ENCODE results near the gene NPIPA1.
"Not testable (repeated sequence)": the region's sequence is repeated elsewhere in the genome, so short reads cannot be mapped to it uniquely, and the experiment has no call there.

The NPIPA1 gene

DNA sequence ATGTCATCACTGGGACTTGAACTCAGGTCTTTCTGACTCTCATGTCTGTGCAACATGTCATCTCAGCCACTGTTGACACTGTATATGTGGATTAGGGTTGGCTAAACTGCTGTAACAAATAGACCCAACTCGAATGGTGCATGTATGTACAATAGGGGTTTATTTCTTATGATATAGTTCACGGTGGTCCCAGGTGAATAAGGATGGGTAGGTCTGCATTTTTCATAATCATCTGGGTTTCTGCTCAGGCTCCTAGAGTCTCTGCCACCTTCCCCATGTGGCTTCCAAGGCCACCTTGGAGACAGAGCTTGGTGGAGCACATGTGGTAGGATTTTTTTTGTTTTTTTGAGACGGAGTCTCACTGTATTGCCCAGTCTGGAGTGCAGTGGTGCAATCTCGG, 27.5 kb upstream of the NPIPA1 start:
- H3K79me2 ChIP-seq (ENCODE audit: insufficient read depth, low read length); H2AFZ ChIP-seq (ENCODE audit: low read length); H3K9ac ChIP-seq (ENCODE audit: low read depth, low read length, poor library complexity, severe bottlenecking); H3K4me1 ChIP-seq (ENCODE audit: insufficient read depth, low read length, poor library complexity, severe bottlenecking); H3F3A ChIP-seq (ENCODE audit: low read depth); H3K36me3 ChIP-seq (ENCODE audit: insufficient read depth, low read length); H4K20me1 ChIP-seq (ENCODE audit: insufficient read depth, low read length, poor library complexity, severe bottlenecking); H3K4me3 ChIP-seq (ENCODE audit: low read length, poor library complexity, severe bottlenecking); H3K27me3 ChIP-seq (ENCODE audit: insufficient read depth, low read length, poor library complexity, severe bottlenecking); H3K9me3 ChIP-seq (ENCODE audit: insufficient read depth, low read depth, low read length); H3K4me2 ChIP-seq (ENCODE audit: low read depth, low read length, poor library complexity, severe bottlenecking); H3K9me2 ChIP-seq (replicated peaks; ENCODE audit: low read depth, low read length): not testable (repeated sequence)

DNA sequence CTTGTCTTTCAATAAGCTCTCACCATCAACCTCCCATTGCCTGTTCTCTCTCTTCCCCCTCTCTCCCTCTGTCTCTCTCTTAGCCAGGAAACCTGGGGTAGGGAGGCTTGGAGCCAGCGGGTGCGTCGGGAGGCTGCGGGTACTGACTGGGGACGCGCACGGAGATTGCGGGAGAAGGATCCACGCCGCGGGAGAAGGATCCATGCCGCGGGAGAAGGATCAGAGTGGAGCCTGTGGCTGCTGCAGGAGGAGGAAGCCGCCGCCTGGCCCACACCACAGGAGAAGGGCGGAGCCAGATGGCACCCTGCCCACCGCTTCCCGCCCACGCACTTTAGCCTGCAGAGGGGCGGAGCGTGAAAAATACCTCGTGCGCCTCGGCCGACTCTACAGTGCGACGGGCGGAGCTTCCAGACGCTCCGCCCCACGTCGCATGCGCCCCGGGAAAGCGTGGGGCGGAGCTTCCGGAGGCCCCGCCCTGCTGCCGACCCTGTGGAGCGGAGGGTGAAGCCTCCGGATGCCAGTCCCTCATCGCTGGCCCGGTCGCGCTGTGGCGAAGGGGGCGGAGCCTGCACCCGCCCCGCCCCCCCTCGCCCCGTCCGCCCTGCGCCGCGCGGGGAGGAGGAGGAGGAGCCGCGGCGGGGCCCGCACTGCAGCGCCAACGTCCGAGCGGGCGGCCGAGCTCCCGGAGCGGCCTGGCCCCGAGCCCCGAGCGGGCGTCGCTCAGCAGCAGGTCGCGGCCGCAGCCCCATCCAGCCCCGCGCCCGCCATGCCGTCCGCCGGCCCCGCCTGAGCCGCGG, 26.2 kb upstream of the NPIPA1 start:
- not testable (repeated sequence) for H2AFZ ChIP-seq (ENCODE audit: low read length); H3K79me2 ChIP-seq (ENCODE audit: insufficient read depth, low read length); H3K9ac ChIP-seq (ENCODE audit: low read depth, low read length, poor library complexity, severe bottlenecking); H3F3A ChIP-seq (ENCODE audit: low read depth); H3K9me2 ChIP-seq (replicated peaks; ENCODE audit: low read depth, low read length); H3K36me3 ChIP-seq (ENCODE audit: insufficient read depth, low read length); H3K27me3 ChIP-seq (ENCODE audit: insufficient read depth, low read length, poor library complexity, severe bottlenecking); H3K9me3 ChIP-seq (ENCODE audit: insufficient read depth, low read depth, low read length); H3K4me3 ChIP-seq (ENCODE audit: low read length, poor library complexity, severe bottlenecking); H3K4me2 ChIP-seq (ENCODE audit: low read depth, low read length, poor library complexity, severe bottlenecking); H3K4me1 ChIP-seq (ENCODE audit: insufficient read depth, low read length, poor library complexity, severe bottlenecking); H4K20me1 ChIP-seq (ENCODE audit: insufficient read depth, low read length, poor library complexity, severe bottlenecking)

DNA sequence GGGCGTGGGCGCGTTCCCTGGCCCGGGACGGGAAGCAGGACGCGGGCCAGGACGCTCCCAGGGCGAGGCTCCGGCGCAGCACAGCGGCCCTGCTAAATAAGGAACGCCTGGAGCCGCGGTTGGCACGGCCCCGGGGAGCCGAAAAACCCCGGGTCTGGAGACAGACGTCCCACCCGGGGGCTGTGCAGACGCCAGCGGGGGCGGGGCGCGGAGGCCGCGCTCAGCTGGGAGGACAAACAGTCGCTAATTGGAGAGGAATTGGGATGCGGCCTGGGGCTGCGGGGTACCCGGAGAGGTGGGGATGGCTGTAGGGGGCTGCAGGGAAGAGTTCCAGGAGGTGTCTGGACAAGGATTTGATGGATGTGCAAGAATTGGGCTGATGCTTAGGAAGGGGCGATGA, 25.3 kb upstream of the NPIPA1 start:
- H3K4me2 ChIP-seq (ENCODE audit: low read depth, low read length, poor library complexity, severe bottlenecking); H3K9ac ChIP-seq (ENCODE audit: low read depth, low read length, poor library complexity, severe bottlenecking); H3K4me3 ChIP-seq (ENCODE audit: low read length, poor library complexity, severe bottlenecking): not testable (repeated sequence)

DNA sequence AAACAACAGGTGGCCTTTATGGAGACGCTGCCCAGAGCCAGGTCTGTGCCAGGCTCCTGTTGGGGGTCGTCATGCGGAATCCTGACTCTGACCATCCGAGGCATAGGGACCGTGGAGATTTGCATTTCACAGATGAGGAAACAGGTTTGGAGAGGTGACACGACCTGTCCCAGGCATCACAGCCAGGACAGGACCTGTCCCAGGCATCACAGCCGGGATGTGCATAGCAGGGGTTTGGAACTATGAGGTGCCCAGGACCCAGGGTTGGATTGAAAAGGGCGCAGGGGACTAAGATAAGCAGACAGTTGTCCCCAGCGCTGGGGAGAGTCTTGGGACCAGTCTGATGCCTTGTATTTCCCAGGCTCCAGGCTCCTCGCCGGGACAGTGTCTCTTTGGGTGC, 24.7 kb upstream of the NPIPA1 start:
- H3K79me2 ChIP-seq (ENCODE audit: insufficient read depth, low read length); H3F3A ChIP-seq (ENCODE audit: low read depth); H3K9ac ChIP-seq (ENCODE audit: low read depth, low read length, poor library complexity, severe bottlenecking); H3K4me2 ChIP-seq (ENCODE audit: low read depth, low read length, poor library complexity, severe bottlenecking); H3K4me3 ChIP-seq (ENCODE audit: low read length, poor library complexity, severe bottlenecking); H3K36me3 ChIP-seq (ENCODE audit: insufficient read depth, low read length); H3K27me3 ChIP-seq (ENCODE audit: insufficient read depth, low read length, poor library complexity, severe bottlenecking); H3K4me1 ChIP-seq (ENCODE audit: insufficient read depth, low read length, poor library complexity, severe bottlenecking); H2AFZ ChIP-seq (ENCODE audit: low read length); H3K9me2 ChIP-seq (replicated peaks; ENCODE audit: low read depth, low read length); H3K9me3 ChIP-seq (ENCODE audit: insufficient read depth, low read depth, low read length); H4K20me1 ChIP-seq (ENCODE audit: insufficient read depth, low read length, poor library complexity, severe bottlenecking): not testable (repeated sequence)

More for the DNA sequence above, 25.3 kb upstream of the NPIPA1 start:
- H3K36me3 ChIP-seq (ENCODE audit: insufficient read depth, low read length); H3K9me2 ChIP-seq (replicated peaks; ENCODE audit: low read depth, low read length); H3F3A ChIP-seq (ENCODE audit: low read depth); H4K20me1 ChIP-seq (ENCODE audit: insufficient read depth, low read length, poor library complexity, severe bottlenecking); H3K9me3 ChIP-seq (ENCODE audit: insufficient read depth, low read depth, low read length); H2AFZ ChIP-seq (ENCODE audit: low read length); H3K4me1 ChIP-seq (ENCODE audit: insufficient read depth, low read length, poor library complexity, severe bottlenecking); H3K79me2 ChIP-seq (ENCODE audit: insufficient read depth, low read length); H3K27me3 ChIP-seq (ENCODE audit: insufficient read depth, low read length, poor library complexity, severe bottlenecking): not testable (repeated sequence)

DNA sequence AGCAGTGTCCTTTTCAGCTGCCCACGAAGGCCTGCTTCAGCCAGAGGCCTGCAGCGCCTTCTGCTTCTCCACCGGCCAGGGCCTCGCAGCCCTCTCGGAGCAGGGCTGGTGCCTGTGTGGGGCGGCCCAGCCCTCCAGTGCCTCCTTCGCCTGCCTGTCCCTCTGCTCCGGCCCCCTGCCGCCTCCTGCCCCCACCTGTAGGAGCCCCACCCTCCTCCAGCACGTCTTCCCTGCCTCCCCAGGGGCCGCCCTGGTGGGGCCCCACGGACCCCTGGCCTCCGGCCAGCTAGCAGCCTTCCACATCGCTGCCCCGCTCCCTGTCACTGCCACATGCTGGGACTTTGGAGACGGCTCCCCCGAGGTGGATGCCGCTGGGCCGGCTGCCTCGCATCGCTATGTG, 18.7 kb upstream of the NPIPA1 start:
- not testable (repeated sequence) for H3K36me3 ChIP-seq (ENCODE audit: insufficient read depth, low read length); H3K27me3 ChIP-seq (ENCODE audit: insufficient read depth, low read length, poor library complexity, severe bottlenecking); H3K9me2 ChIP-seq (replicated peaks; ENCODE audit: low read depth, low read length); H2AFZ ChIP-seq (ENCODE audit: low read length); H3K4me2 ChIP-seq (ENCODE audit: low read depth, low read length, poor library complexity, severe bottlenecking); H4K20me1 ChIP-seq (ENCODE audit: insufficient read depth, low read length, poor library complexity, severe bottlenecking); H3K4me1 ChIP-seq (ENCODE audit: insufficient read depth, low read length, poor library complexity, severe bottlenecking); H3K79me2 ChIP-seq (ENCODE audit: insufficient read depth, low read length); H3K9ac ChIP-seq (ENCODE audit: low read depth, low read length, poor library complexity, severe bottlenecking); H3F3A ChIP-seq (ENCODE audit: low read depth); H3K4me3 ChIP-seq (ENCODE audit: low read length, poor library complexity, severe bottlenecking); H3K9me3 ChIP-seq (ENCODE audit: insufficient read depth, low read depth, low read length)

DNA sequence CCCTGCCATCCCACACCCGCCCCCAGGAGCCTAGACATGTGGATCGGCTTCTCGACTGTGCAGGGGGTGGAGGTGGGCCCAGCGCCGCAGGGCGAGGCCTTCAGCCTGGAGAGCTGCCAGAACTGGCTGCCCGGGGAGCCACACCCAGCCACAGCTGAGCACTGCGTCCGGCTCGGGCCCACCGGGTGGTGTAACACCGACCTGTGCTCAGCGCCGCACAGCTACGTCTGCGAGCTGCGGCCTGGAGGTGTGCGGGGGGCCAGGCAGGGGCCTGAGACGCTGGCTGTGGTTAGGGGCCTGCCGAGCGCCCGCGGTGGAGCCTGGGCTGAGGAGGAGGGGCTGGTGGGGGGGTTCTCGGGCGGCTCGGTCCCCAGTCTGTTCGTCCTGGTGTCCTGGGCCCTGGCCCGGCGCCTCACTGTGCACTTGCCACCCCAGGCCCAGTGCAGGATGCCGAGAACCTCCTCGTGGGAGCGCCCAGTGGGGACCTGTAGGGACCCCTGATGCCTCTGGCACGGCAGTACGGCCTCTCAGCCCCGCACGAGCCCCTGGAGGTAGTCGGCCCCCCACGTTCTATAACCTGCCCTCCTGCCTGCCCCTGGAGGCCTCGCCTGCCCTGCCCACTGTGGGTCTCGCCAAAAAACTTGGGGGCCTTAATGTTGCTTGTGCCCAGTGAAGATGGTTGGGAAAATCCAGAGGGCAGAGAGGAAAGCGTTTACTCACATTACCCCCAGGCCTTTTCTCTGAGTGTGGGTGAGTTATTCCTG, 17.2 kb upstream of the NPIPA1 start:
- H3K4me1 ChIP-seq (ENCODE audit: insufficient read depth, low read length, poor library complexity, severe bottlenecking); H3K79me2 ChIP-seq (ENCODE audit: insufficient read depth, low read length); H3K9me2 ChIP-seq (replicated peaks; ENCODE audit: low read depth, low read length); H3K4me3 ChIP-seq (ENCODE audit: low read length, poor library complexity, severe bottlenecking); H3K4me2 ChIP-seq (ENCODE audit: low read depth, low read length, poor library complexity, severe bottlenecking); H2AFZ ChIP-seq (ENCODE audit: low read length); H4K20me1 ChIP-seq (ENCODE audit: insufficient read depth, low read length, poor library complexity, severe bottlenecking); H3K27me3 ChIP-seq (ENCODE audit: insufficient read depth, low read length, poor library complexity, severe bottlenecking); H3K9ac ChIP-seq (ENCODE audit: low read depth, low read length, poor library complexity, severe bottlenecking); H3K9me3 ChIP-seq (ENCODE audit: insufficient read depth, low read depth, low read length); H3K36me3 ChIP-seq (ENCODE audit: insufficient read depth, low read length); H3F3A ChIP-seq (ENCODE audit: low read depth): not testable (repeated sequence)

DNA sequence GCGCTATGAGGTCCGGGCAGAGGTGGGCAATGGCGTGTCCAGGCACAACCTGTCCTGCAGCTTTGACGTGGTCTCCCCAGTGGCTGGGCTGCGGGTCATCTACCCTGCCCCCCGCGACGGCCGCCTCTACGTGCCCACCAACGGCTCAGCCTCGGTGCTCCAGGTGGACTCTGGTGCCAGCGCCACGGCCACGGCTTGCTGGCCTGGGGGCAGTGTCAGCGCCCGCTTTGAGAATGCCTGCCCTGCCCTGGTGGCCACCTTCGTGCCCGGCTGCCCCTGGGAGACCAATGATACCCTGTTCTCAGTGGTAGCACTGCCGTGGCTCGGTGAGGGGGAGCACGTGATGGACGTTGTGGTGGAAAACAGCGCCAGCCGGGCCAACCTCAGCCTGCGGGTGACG, 15.0 kb upstream of the NPIPA1 start:
- not testable (repeated sequence) for H3K27me3 ChIP-seq (ENCODE audit: insufficient read depth, low read length, poor library complexity, severe bottlenecking); H3K9me3 ChIP-seq (ENCODE audit: insufficient read depth, low read depth, low read length)

More for the DNA sequence above, 15.0 kb upstream of the NPIPA1 start:
- H3K79me2 ChIP-seq (ENCODE audit: insufficient read depth, low read length); H2AFZ ChIP-seq (ENCODE audit: low read length); H3K4me1 ChIP-seq (ENCODE audit: insufficient read depth, low read length, poor library complexity, severe bottlenecking); H3K9me2 ChIP-seq (replicated peaks; ENCODE audit: low read depth, low read length); H3K36me3 ChIP-seq (ENCODE audit: insufficient read depth, low read length); H3K4me3 ChIP-seq (ENCODE audit: low read length, poor library complexity, severe bottlenecking); H3F3A ChIP-seq (ENCODE audit: low read depth); H4K20me1 ChIP-seq (ENCODE audit: insufficient read depth, low read length, poor library complexity, severe bottlenecking); H3K4me2 ChIP-seq (ENCODE audit: low read depth, low read length, poor library complexity, severe bottlenecking); H3K9ac ChIP-seq (ENCODE audit: low read depth, low read length, poor library complexity, severe bottlenecking): not testable (repeated sequence)

All from Loucy (cell line).